Measurements from ENCODE around the gene SVBP. TPM values are rescaled to one million over a fixed set of nuclear protein-coding genes. Genes with fewer than 3 reads are reported as not detected.

Gene SVBP
- polyA plus RNA-seq, 1 donor (not counting 4 experiments of a cell fraction or from before 2014, with no cell fraction given) = 15.5 TPM

GRCh38 chr1:42832641-42833240 lies 15.5 kb upstream of the SVBP start:
- Histone ChIP-seq H3K4me3 (ENCODE audit: control insufficient read depth in 2 of 3, extremely low read depth in 1 of 3, insufficient read depth in 2 of 3, low read depth in 1 of 3, low read length in 3 of 3) (no peak overlapping the region), H3K27me3 (ENCODE audit: control insufficient read depth, extremely low read depth, insufficient read depth, low read length) (no peaks in the 10 kb centered on the region), H3K79me2 (ENCODE audit: control insufficient read depth, insufficient read depth, low read length) (no peaks in the 10 kb centered on the region), H2AFZ (ENCODE audit: control insufficient read depth, low read length) (no peak overlapping the region), H4K20me1 (ENCODE audit: control insufficient read depth, extremely low read depth, insufficient read depth, low read length) (no peaks in the 10 kb centered on the region), H3K9me1 (ENCODE audit: control insufficient read depth, extremely low read depth, insufficient read depth, low read length) (no peaks in the 10 kb centered on the region), H3K9me3 (ENCODE audit: control insufficient read depth, low read depth, low read length) (no peaks in the 10 kb centered on the region), H3K9ac (ENCODE audit: control insufficient read depth, extremely low read depth, insufficient read depth, low read length) (no peak overlapping the region), H3K27ac (ENCODE audit: control insufficient read depth, insufficient read depth, low read length) (no peak overlapping the region), H3K4me1 (ENCODE audit: control insufficient read depth, extremely low read depth, insufficient read depth, low read length) (no peaks in the 10 kb centered on the region), H3K36me3 (ENCODE audit: control insufficient read depth in 2 of 2, extremely low read depth in 1 of 2, insufficient read depth in 2 of 2, low read length in 2 of 2) (peaks cover 0 to 2% of the 10 kb centered on the region in 2 experiments), H3K4me2 (ENCODE audit: control insufficient read depth, extremely low read depth, insufficient read depth, low read depth, low read length) (no peak overlapping the region)
- TF ChIP-seq EZH2 (IDR thresholded peaks at IDR 0.05; ENCODE audit: low read length) (no peak), CTCF (optimal IDR thresholded peaks at IDR 0.05 in 1 of 3, IDR thresholded peaks at IDR 0.05 in 1 of 3, conservative IDR thresholded peaks at IDR 0.05 in 1 of 3; ENCODE audit: extremely low read depth in 1 of 3, insufficient read depth in 2 of 3, low read length in 3 of 3) (no peak)
- dilution Hi-C loops (cut with MboI; ENCODE audit: extremely low pct_ligation_motif_present, low sequenced_read_pairs) = no loop called here
- FAIRE-seq (no peak), DNase-seq (ENCODE audit: low read depth, low spot score) (no peak)

GRCh38 chr1:42831273-42831672 lies 14.1 kb upstream of the SVBP start:
- peaks cover 0 to 2% of the 10 kb centered on the region in 2 experiments for H3K36me3 ChIP-seq (ENCODE audit: control insufficient read depth in 2 of 2, extremely low read depth in 1 of 2, insufficient read depth in 2 of 2, low read length in 2 of 2)
- H4K20me1 ChIP-seq (ENCODE audit: control insufficient read depth, extremely low read depth, insufficient read depth, low read length) = no peaks in the 10 kb centered on the region
- no peaks in the 10 kb centered on the region for H3K9me1 ChIP-seq (ENCODE audit: control insufficient read depth, extremely low read depth, insufficient read depth, low read length)
- no peak overlapping the region for H3K9ac ChIP-seq (ENCODE audit: control insufficient read depth, extremely low read depth, insufficient read depth, low read length)
- no peak overlapping the region for H3K4me2 ChIP-seq (ENCODE audit: control insufficient read depth, extremely low read depth, insufficient read depth, low read depth, low read length)
- FAIRE-seq (no peak), DNase-seq (ENCODE audit: low read depth, low spot score) (no peak)
- no peaks in the 10 kb centered on the region for H3K27me3 ChIP-seq (ENCODE audit: control insufficient read depth, extremely low read depth, insufficient read depth, low read length)
- H2AFZ ChIP-seq (ENCODE audit: control insufficient read depth, low read length) = no peak overlapping the region
- H3K9me3 ChIP-seq (ENCODE audit: control insufficient read depth, low read depth, low read length) = no peaks in the 10 kb centered on the region
- H3K27ac ChIP-seq (ENCODE audit: control insufficient read depth, insufficient read depth, low read length) = no peak overlapping the region
- TF ChIP-seq CTCF (optimal IDR thresholded peaks at IDR 0.05 in 1 of 3, IDR thresholded peaks at IDR 0.05 in 1 of 3, conservative IDR thresholded peaks at IDR 0.05 in 1 of 3; ENCODE audit: extremely low read depth in 1 of 3, insufficient read depth in 2 of 3, low read length in 3 of 3) = no peak
- no peak overlapping the region for H3K4me3 ChIP-seq (ENCODE audit: control insufficient read depth in 2 of 3, extremely low read depth in 1 of 3, insufficient read depth in 2 of 3, low read depth in 1 of 3, low read length in 3 of 3)
- H3K79me2 ChIP-seq (ENCODE audit: control insufficient read depth, insufficient read depth, low read length) = no peaks in the 10 kb centered on the region
- dilution Hi-C loops (cut with MboI; ENCODE audit: extremely low pct_ligation_motif_present, low sequenced_read_pairs) = no loop called here
- H3K4me1 ChIP-seq (ENCODE audit: control insufficient read depth, extremely low read depth, insufficient read depth, low read length) = no peaks in the 10 kb centered on the region
